Skin epidermis (tissue), 12 donors: ENCODE measurements around the gene ZNF474.

Experiments
- H3K27ac ChIP-seq, 21 experiments: fragments of 200-600 bp; sonication (generic) in 11 of 21; one replicate each; pipeline ENCODE4 v1.5.0; 2020; ENCODE audit warnings: mild to moderate bottlenecking in 3 of 21, inconsistent platforms in 2 of 21, moderate library complexity in 2 of 21
- H3K4me3 ChIP-seq, 7 experiments: fragments of 200-600 bp; sonication (generic) in 2 of 7; one replicate each; pipeline ENCODE4 v1.5.0; 2020; ENCODE audit warnings: inconsistent platforms in 2 of 7, mild to moderate bottlenecking in 2 of 7, moderate library complexity in 1 of 7

Gene ZNF474

DNA sequence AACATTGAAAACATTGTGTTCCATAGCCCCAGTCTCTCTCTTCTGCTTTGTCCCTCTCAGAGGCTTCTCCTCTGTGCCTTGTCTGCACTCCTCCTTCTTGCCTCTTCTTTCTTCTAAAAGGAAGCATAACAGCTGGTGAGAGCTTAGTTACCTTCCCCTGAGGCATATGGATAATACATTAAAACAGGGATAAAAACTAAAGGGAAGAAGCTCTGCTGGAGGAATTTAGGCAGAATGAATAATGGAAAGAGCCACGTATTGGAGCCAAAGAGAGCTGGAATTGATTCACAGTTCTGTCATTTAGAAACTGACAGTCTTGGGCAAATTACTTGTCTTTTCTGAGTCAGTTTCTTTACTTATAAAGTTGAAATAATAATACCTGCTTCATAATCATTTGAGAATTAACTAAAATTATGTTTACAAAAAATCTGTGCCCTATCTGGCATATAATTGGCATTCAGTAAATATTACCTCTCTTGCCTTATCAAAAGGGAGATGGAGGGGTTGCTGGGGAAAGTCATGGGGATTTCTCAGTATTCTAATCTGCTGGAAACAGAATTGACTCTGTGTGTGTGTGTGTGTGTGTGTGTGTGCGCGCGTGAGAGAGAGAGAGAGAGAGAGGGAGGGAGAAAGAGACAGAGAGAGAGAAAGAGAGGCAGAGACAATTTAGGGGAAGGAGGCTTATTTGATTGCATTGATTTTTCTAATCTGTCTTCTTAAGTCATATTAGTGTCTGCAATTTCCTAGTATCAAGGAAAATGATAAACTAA is 20.2 kb downstream of the ZNF474 start:
- Histone ChIP-seq H3K27ac (peak overlapping the region in 1 of 21 experiments; percentile 29), H3K4me3 (no peak overlapping the region)

- H3K4me3 ChIP-seq: no peak overlapping the region
- H3K27ac ChIP-seq: peak overlapping the region in 1 of 21 experiments; percentile 29
These were observed 20.9 kb downstream of the ZNF474 start for GRCh38 chr5:122150215-122150614.

- H3K27ac ChIP-seq: peak overlapping the region in 6 of 21 experiments; percentile 17 to 76 (median 49)
- no peak overlapping the region for H3K4me3 ChIP-seq
These were observed 22.3 kb downstream of the ZNF474 start for GRCh38 chr5:122151640-122152039.

DNA sequence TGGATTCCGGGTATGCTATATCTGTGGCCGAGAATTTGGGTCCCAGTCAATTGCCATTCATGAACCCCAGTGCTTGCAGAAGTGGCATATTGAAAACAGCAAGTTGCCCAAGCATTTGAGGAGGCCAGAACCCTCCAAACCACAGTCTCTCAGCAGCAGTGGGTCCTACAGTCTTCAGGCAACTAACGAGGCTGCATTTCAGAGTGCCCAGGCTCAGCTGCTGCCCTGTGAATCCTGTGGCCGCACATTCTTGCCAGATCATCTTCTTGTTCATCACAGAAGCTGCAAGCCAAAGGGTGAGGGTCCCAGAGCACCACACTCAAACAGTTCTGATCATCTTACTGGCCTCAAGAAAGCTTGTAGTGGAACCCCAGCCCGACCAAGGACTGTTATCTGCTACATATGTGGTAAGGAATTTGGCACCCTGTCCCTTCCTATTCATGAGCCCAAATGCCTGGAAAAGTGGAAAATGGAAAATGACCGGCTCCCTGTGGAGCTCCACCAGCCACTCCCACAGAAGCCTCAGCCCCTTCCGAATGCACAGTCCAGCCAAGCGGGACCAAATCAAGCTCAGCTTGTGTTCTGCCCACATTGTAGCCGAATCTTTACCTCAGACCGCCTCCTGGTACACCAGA is 23.0 kb downstream of the ZNF474 start:
- Histone ChIP-seq H3K27ac (peak overlapping the region in 11 of 21 experiments; percentile 14 to 76 (median 43)), H3K4me3 (no peak overlapping the region)

DNA sequence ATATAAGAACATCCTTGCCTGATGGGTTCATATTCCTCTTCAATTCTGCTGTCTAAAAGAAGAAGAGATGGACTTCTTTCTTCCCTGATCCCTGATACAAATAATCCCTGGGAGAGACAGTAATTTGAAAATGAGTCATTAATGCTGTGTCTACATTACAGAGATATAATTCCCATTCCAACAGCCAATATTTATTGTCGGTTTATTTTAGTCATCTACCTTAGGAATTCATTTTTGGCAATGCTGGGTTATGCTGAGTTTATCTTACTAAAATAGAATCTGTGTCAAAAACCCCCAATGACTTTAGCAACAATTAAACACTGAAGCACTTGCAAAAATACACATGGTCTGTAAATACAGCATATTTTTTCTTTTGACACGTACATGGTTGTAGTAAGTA is 23.9 kb downstream of the ZNF474 start:
- Histone ChIP-seq H3K27ac (peak overlapping the region in 7 of 21 experiments; percentile 9 to 71 (median 43)), H3K4me3 (no peak overlapping the region)

GRCh38 chr5:122153774-122154173 is 24.4 kb downstream of the ZNF474 start:
- Histone ChIP-seq H3K27ac (peak overlapping the region in 6 of 21 experiments; percentile 9 to 66 (median 24)), H3K4me3 (no peak overlapping the region)

- no peak overlapping the region for H3K4me3 ChIP-seq
These were observed 25.1 kb downstream of the ZNF474 start for GRCh38 chr5:122154491-122154890.

GRCh38 chr5:122154910-122155309 is 25.6 kb downstream of the ZNF474 start:
- Histone ChIP-seq H3K4me3 (no peak overlapping the region), H3K27ac (peak overlapping the region in 6 of 21 experiments; percentile 4 to 66 (median 16))

More at GRCh38 chr5:122154491-122154890, 25.1 kb downstream of the ZNF474 start:
- peak overlapping the region in 4 of 21 experiments; percentile 13 to 66 (median 38) for H3K27ac ChIP-seq

DNA sequence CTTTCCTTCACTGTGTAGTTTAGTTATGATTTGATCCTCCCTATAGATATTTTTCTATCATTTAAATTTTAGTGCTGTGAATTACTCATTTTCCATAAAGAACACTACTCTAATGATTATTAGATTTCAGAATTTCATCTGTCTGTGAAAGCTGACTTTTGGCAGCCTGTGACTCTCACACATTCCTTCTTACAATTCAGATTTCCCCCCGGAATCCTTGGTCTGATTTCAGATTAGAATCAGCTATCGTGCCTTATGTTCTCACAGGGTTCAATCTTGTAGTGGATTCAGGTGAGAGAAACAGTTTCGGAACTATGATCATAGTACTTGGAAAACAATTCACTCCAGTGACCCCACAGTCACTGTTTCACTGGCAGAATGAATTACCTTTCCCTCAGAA is 26.2 kb downstream of the ZNF474 start:
- Histone ChIP-seq H3K4me3 (no peak overlapping the region), H3K27ac (peak overlapping the region in 3 of 21 experiments; percentile 4 to 66 (median 13))

DNA sequence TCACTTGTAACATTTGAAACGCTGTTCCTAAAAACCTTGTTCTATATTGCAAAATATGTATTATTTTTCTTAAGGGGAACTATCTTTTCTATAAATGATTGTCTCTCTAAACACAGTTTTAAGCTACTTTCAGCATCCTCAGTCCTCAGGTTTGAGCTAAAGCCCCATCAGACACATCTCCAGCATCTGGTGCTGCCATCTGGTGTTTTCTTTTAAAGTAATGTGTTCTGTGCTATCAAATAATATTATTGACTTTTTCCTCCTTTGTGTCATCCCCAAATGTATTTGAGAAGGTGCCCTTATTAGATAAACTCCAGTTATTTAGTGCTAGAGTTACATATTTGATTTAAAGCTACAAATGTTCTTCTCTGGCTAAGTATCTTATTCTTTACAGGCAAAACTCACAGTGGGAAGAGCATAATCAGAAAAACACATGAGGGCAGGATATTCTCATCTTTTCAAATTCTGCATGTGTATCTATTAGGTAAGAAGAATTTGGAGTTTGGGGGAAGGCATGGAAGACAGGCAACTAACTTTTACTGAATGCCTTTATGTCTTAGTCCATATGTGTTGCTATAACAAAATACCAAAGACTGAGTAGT is 27.5 kb downstream of the ZNF474 start:
- Histone ChIP-seq H3K27ac (no peak overlapping the region), H3K4me3 (no peak overlapping the region)

DNA sequence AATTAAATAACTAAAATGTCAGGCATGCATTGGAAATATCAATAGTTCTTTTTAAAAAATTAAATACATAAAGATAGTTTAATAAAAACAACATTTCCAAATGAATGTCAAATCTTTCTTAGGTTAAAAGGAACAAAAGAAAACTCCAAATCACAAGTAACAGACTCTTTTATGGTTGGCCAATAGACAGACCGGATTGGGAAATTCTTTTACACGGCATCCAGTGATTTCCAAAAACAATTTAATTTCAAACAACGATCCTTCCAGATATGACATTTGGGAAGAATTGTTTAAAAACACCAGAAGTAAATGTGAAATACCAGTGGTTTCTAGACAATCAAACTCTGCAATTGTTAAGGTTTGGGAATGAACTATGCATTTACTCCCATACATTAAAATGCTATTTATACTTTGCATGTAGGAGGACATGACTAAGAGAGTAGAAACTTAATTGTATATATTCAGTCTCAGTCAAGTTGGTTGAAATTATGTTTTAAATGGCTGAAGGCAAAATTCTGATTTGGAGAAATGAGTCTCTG is 32.8 kb downstream of the ZNF474 start:
- H3K27ac ChIP-seq: peak overlapping the region in 12 of 21 experiments; percentile 33 to 82 (median 76)
- H3K4me3 ChIP-seq: no peak overlapping the region

DNA sequence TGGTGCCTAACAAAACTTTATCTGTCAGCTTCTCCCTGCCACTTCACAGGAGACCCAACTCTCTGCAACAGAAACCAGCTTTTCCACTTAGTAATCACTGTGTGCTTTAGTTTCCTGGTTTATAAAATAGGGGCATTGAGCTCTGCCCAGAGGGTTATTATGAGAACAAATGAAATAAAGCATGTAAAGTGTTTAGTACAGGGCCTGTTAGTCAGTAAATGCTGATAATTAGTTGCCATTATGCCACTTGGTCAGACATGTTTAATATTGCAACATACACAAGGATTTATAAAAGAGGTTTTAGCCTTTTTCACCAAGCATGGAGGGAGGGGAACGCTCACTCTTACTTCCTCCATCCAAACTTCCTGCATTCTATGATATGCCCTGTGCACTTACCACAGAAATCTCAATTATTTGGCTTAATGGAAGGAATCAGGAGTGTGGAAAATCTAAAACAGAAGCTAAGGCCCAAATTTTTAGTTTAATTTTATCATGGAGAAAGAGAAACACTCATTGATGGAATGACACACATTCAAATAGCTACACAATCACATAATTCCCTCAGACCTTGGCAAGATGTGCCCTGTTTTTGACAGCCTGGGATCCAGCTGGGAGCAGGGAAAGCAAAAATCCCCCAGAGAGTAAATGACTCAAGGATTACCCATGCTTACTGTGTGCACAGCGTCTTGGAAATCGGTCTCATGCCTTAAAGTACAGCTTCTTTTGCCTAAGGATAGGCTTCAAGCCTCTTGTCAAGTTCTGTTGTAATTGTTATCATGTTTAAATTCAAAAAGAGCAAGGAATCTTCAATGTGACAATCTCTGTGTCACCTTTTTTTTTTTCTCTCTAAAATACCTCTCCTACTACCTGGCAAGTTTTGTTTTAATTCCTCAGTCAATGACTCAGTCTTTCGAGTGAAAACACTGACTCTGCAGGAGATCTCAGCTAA is 34.0 kb downstream of the ZNF474 start:
- H3K27ac ChIP-seq: peak overlapping the region in 19 of 21 experiments; percentile 33 to 82 (median 72)

DNA sequence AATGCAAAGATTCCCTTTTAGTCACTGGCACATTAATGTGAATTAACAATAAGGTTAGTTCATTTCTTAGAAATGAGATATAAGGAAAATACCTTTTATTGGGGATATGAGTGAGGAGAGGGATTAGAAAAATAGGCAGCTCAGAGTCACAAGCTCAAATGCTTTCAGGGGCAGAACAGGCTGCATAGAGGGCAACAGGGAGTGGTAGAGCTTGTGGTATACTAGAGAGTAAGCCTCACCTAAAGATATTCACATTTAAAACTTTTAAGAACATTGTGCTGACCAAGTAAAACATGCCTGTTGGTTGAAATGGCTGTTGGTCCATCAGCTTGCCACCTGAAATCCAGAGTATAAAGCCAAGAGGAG is 34.7 kb downstream of the ZNF474 start:
- H3K27ac ChIP-seq: peak overlapping the region in 17 of 21 experiments; percentile 3 to 82 (median 73)
- H3K4me3 ChIP-seq: no peak overlapping the region

More for the DNA sequence above, 34.0 kb downstream of the ZNF474 start:
- no peak overlapping the region for H3K4me3 ChIP-seq

- H3K4me3 ChIP-seq: no peak overlapping the region
- H3K27ac ChIP-seq: peak overlapping the region in 13 of 21 experiments; percentile 13 to 82 (median 74)
These were observed 35.6 kb downstream of the ZNF474 start for GRCh38 chr5:122164831-122165558.

GRCh38 chr5:122165559-122166078 is 36.3 kb downstream of the ZNF474 start:
- H3K27ac ChIP-seq: no peak overlapping the region
- no peak overlapping the region for H3K4me3 ChIP-seq

DNA sequence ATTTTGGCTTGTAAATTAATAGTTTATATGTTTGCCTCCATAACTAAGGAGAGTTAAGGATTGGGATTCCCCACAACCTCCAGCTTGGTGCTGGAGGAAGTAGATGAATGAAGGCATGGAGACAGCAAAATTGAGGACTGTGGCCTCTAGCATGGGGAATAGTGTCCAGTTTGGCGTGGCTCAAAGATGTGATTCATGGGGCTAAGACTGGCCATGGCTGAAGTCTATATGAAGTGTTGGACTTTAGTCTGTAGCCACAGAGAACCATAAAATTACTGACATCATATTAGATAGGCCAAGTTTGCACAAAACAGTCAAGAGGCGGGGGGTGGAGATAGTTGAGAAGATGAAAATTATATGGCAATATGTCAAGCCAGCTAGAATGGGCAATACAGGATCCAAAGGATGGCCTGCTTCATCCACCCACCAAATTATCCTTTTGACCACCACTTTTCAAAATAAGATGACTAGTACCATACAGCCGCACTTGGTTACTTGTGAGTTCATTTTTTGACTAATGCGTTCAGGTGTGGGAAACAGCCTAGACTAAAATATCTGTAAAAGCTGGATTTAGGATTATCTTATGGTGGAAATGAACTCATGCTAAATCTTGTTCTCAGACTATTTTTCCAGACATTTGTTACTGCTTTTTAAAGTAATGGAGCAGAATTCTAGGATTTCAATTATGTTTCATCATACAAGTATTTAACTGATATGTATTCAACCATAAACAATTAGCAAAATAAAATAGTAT is 40.2 kb downstream of the ZNF474 start:
- Histone ChIP-seq H3K27ac (no peak overlapping the region), H3K4me3 (no peak overlapping the region)

DNA sequence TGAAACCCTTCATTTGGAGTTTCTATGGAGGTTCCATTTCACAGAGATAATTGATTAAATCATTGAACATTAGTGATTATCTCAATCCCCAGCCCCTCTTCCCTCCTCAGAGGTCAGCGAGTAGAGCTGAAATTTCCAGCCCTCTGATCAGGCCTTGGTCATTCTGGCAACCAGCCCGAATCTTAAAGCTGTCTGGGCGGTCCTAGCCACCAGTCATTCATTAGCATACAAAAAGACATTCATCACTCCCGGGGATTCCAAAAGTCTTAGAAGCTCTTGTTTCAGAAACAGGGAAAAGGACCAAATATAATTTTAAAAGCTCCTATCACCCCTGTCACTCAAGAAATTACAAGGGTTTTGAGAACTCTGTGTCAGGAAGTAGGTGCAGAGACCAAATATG is 41.3 kb downstream of the ZNF474 start:
- H3K4me3 ChIP-seq: no peak overlapping the region

GRCh38 chr5:122172207-122172606 is 42.9 kb downstream of the ZNF474 start:
- Histone ChIP-seq H3K4me3 (no peak overlapping the region), H3K27ac (no peak overlapping the region)

More for the DNA sequence above, 41.3 kb downstream of the ZNF474 start:
- no peak overlapping the region for H3K27ac ChIP-seq
